Adrenal gland (tissue), 12 donors: ENCODE results near the gene TPM4. TPM values are rescaled to one million over a fixed set of nuclear protein-coding genes. Genes with fewer than 3 reads are reported as not detected.
A peak's percentile ranks its signal among the peaks of the same experiment; 100 is the strongest.

Experiments used
- DNase-seq, 7 donors: peaks; one replicate each; pipeline ENCODE4 v3.0.0-alpha.2; 2019 to 2020
- H3K27ac ChIP-seq, 5 donors: fragments of 200-600 bp; sonication (generic) in 4 of 5; 1 replicate in 3 of 5; 2 replicates in 2 of 5; pipeline versions ENCODE4 v1.5.1 to v1.8.0; 2016 to 2020; ENCODE audit warnings: mild to moderate bottlenecking in 1 of 5
- H3K27me3 ChIP-seq: fragments of 200-600 bp; 2 replicates; pipeline ENCODE4 v1.8.0; 2021
- H3K36me3 ChIP-seq, 2 donors: fragments of 200-600 bp; replicated peaks in 1 of 2; 1 replicate in 1 of 2; 2 replicates in 1 of 2; pipeline versions ENCODE4 v1.5.1 to v1.8.0; 2018 to 2022
- H3K4me1 ChIP-seq, 2 donors: fragments of 200-600 bp; replicated peaks in 1 of 2; 1 replicate in 1 of 2; 2 replicates in 1 of 2; pipeline versions ENCODE4 v1.5.1 to v1.8.0; 2018 to 2021
- H3K4me3 ChIP-seq, 4 donors: fragments of 200-600 bp; sonication (generic) in 3 of 4; one replicate each; pipeline ENCODE4 v1.5.1; 2016 to 2018
- H3K9me3 ChIP-seq, 3 donors: fragments of 200-600 bp; sonication (generic) in 1 of 3; replicated peaks in 1 of 3; 1 replicate in 2 of 3; 2 replicates in 1 of 3; pipeline versions ENCODE4 v1.5.1 to v1.8.0; 2016 to 2021
- CTCF ChIP-seq, 6 experiments: fragments of 450-650 bp in 4 of 6; fragments of 200-600 bp in 2 of 6; sonication (generic) in 1 of 6; IDR thresholded peaks; 1 replicate in 5 of 6; 2 replicates in 1 of 6; pipeline versions ENCODE4 v1.5.1 to v1.8.0; 2016 to 2021; ENCODE audit warnings: antibody characterized with exemption in 6 of 6, mild to moderate bottlenecking in 2 of 6, moderate library complexity in 1 of 6
- POLR2A ChIP-seq, 2 donors: fragments of 450-650 bp; IDR thresholded peaks; one replicate each; pipeline ENCODE4 v1.6.1; 2017; ENCODE audit warnings: antibody characterized with exemption in 2 of 2, mild to moderate bottlenecking in 2 of 2, moderate library complexity in 1 of 2
- whole genome bisulfite sequencing, 4 donors: extraction: QIAGEN DNeasy Blood & Tissue Kit in 2 of 4; methylation state at CpG; one replicate each; pipeline versions ENCODE4 v1.1.5 to v1.1.7; 2013 to 2017; 5-methylcytosine and 5-hydroxymethylcytosine counted together
- intact Hi-C, 2 donors: fragments of 100-400 bp; cut with DNase I; formaldehyde crosslinking; loops; one replicate each; pipeline versions ENCODE4 v1.14.1 to v1.15.0; 2022 to 2023
- polyA plus RNA-seq, 3 donors: library from polyadenylated mRNA; stranded (reverse); fragments of 200-250 nt in 2 of 3; fragments of 350-450 nt in 1 of 3; fragmentation: Illumina TruSeq in 1 of 3; extraction: RNeasy Lipid Tissue Mini Kit (QIAGEN cat#74804) in 1 of 3; gene quantifications; one replicate each; pipeline ENCODE4 v1.2.3, GENCODE V29; 2013 to 2014
- total RNA-seq, 9 donors: library from RNA; depleted of rRNA in 4 of 9; stranded (reverse); fragments of >200 nt in 4 of 9; fragments of 120-200 nt in 1 of 9; fragmentation: NEBNext Ultra II Directional in 1 of 9; extraction: Animal tissue kit (Norgen Biotek cat#: 25700) in 1 of 9; gene quantifications; one replicate each; pipeline versions ENCODE4 v1.1.0 to v1.2.4, GENCODE V29; 2013 to 2023
- donor health status: healthy with polysubstance abuse.
- donor health status: Bipolar disorder and iron deficiency.
- donor health status: DM: yes; HTN: yes; CAD: no.
- donor health status: DM: no; HTN: no; CAD: no.
- donor health status: DM: no; HTN: no; CAD: no.
- donor health status: DM: yes; HTN: yes; CAD: no.

TPM4 gene
- total and polyA plus RNA-seq, 12 donors, result 111 to 294 (median 204) TPM

DNA sequence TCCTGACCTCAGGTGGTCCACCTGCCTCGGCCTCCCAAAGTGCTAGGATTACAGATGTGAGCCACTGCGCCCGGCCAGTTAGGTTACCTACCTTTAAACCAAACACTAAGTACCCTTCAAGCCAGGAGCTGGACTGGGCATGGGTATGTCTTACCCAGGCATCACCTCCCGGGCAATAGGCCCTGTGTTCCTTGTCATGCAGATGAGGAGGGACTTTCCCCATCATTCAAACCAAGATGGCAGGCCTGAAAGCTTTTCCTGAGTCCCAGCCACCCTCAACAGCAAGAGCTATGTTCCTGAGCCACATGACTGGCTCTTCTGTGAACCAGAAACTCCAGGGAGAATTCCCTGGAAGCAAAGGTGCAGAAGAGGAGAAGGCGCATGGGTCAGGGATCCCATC lies 44.8 kb downstream of the TPM4 start:
- intact Hi-C loops, result no loop called here

GRCh38 chr19:16121967-16122366 lies 45.7 kb downstream of the TPM4 start:
- H3K36me3 ChIP-seq, result peaks cover 0 to 88% of the 10 kb centered on the region in 2 donors
- H3K27ac ChIP-seq, result no peak overlapping the region
- DNase-seq, result no peak
- WGBS, 4 donors, result 91 to 98% (median 94%) methylated on average over 10 to 11 of the region's 11 CpGs
- H3K4me3 ChIP-seq, result no peak overlapping the region
- no peaks in the 10 kb centered on the region for H3K9me3 ChIP-seq
- intact Hi-C loops, result no loop called here
- H3K27me3 ChIP-seq, result no peaks in the 10 kb centered on the region
- peaks cover 0 to 6% of the 10 kb centered on the region in 2 donors for H3K4me1 ChIP-seq
- no peak for TF ChIP-seq POLR2A (IDR thresholded peaks at IDR 0.05)
- TF ChIP-seq CTCF (IDR thresholded peaks at IDR 0.05), result no peak

More for the DNA sequence above, 44.8 kb downstream of the TPM4 start:
- H3K9me3 ChIP-seq, result no peaks in the 10 kb centered on the region
- no peak for DNase-seq
- no peaks in the 10 kb centered on the region for H3K27me3 ChIP-seq
- H3K27ac ChIP-seq, result no peak overlapping the region
- H3K4me1 ChIP-seq, result peaks cover 0 to 11% of the 10 kb centered on the region in 2 donors
- peaks cover 0 to 82% of the 10 kb centered on the region in 2 donors for H3K36me3 ChIP-seq
- no peak for TF ChIP-seq POLR2A (IDR thresholded peaks at IDR 0.05)
- no peak for TF ChIP-seq CTCF (IDR thresholded peaks at IDR 0.05)
- WGBS, 4 donors, result 78 to 98% (median 89%) methylated on average over 5 of the region's 5 CpGs
- no peak overlapping the region for H3K4me3 ChIP-seq

GRCh38 chr19:16124953-16125352 lies 48.7 kb downstream of the TPM4 start:
- no peak for DNase-seq
- no peaks in the 10 kb centered on the region for H3K9me3 ChIP-seq
- TF ChIP-seq CTCF (IDR thresholded peaks at IDR 0.05), result no peak
- TF ChIP-seq POLR2A (IDR thresholded peaks at IDR 0.05), result no peak
- no peaks in the 10 kb centered on the region for H3K4me1 ChIP-seq
- H3K36me3 ChIP-seq, result peaks cover 0 to 96% of the 10 kb centered on the region in 2 donors
- intact Hi-C loops, result no loop called here
- H3K27me3 ChIP-seq, result no peaks in the 10 kb centered on the region
- no peak overlapping the region for H3K4me3 ChIP-seq
- no peak overlapping the region for H3K27ac ChIP-seq
- WGBS, 4 donors, result 87 to 95% (median 94%) methylated on average over 10 to 14 of the region's 14 CpGs

GRCh38 chr19:16125737-16126495 lies 49.6 kb downstream of the TPM4 start:
- TF ChIP-seq CTCF (IDR thresholded peaks at IDR 0.05) (no peak), POLR2A (IDR thresholded peaks at IDR 0.05) (no peak)
- H3K4me1 ChIP-seq, result no peaks in the 10 kb centered on the region
- no peaks in the 10 kb centered on the region for H3K9me3 ChIP-seq
- WGBS, 4 donors, result 67 to 75% (median 69%) methylated on average over 4 to 10 of the region's 10 CpGs
- DNase-seq, result peak in 4 of 7 donors; percentile 34 to 56 (median 42)
- H3K36me3 ChIP-seq, result peaks cover 0 to 91% of the 10 kb centered on the region in 2 donors
- no peaks in the 10 kb centered on the region for H3K27me3 ChIP-seq
- no peak overlapping the region for H3K4me3 ChIP-seq
- no peak overlapping the region for H3K27ac ChIP-seq
- intact Hi-C loops, result no loop called here
